ENCODE results near the gene CHST15. TPM values are rescaled to one million over a fixed set of nuclear protein-coding genes. Genes with fewer than 3 reads are reported as not detected.

The CHST15 gene
- total and polyA plus RNA-seq, 2 experiments from 2014 or later, result 0.06 to 0.11 TPM

DNA sequence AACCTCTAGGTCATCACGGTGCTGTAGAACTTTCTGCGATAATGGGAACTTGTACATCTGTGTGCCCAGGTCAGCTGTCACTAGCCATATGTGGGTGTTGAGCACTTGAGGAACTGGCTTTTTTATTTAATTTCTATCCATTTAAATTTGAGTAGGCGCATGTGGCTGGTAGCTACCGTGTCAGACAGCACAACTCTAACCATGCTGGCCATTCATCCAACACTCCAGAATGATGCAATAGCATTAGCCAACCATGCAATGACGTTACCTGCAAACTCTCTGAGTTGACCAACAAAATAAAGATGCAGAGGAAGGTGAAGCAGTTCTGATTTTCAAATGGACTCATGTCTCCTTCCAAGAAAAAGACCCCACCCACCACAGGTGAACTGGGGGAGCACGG lies 24.4 kb upstream of the CHST15 start:
- no peaks in the 10 kb centered on the region for H3K9me3 ChIP-seq (ENCODE audit: low read depth)
- no peak for TF ChIP-seq EZH2 (IDR thresholded peaks at IDR 0.05; ENCODE audit: insufficient read depth, poor library complexity, severe bottlenecking)
- TF ChIP-seq EZH2phosphoT487 (IDR thresholded peaks at IDR 0.05; ENCODE audit: insufficient read depth, low read depth), result no peak
- in situ Hi-C loops (cut with MboI), result no loop called here
- H3K27me3 ChIP-seq (replicated peaks; ENCODE audit: insufficient read depth), result no peaks in the 10 kb centered on the region
- no peaks in the 10 kb centered on the region for H3F3A ChIP-seq (ENCODE audit: insufficient read depth)
- H3K4me2 ChIP-seq (ENCODE audit: unreplicated experiment), result no peak overlapping the region
- H3K4me1 ChIP-seq (ENCODE audit: insufficient read depth), result no peaks in the 10 kb centered on the region
- no peaks in the 10 kb centered on the region for H4K20me1 ChIP-seq (ENCODE audit: insufficient read depth)
- H2AFZ ChIP-seq, result no peak overlapping the region
- H3K79me2 ChIP-seq (ENCODE audit: insufficient read depth), result no peaks in the 10 kb centered on the region
- 34 to 58% methylated on average over 6 of the region's 6 CpGs for WGBS, 2 experiments (ENCODE audit: low coverage in 1 of 2, low lambda C conversion rate in 2 of 2, missing lambda C conversion rate in 2 of 2)
- no peak overlapping the region for H3K27ac ChIP-seq
- no peaks in the 10 kb centered on the region for H3K9me2 ChIP-seq (ENCODE audit: insufficient read depth)
- no peaks in the 10 kb centered on the region for H3K36me3 ChIP-seq (ENCODE audit: low read depth)
- no peak overlapping the region for H3K9ac ChIP-seq
- H3K4me3 ChIP-seq, result no peak overlapping the region
- peak; percentile 20 for DNase-seq

DNA sequence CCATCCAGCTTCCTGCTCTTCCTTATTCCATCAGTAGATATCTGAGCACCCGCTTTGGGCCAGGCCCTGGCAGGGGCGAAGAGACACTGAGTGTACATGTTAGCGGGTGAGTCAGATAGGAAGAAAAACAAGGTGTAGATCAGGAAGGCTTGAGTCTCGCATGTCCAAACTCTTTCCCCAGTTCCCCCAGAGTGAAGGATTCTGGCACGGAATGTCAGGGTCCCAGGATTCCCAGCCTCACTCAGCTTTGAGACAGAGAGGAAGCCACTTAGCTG lies 24.1 kb upstream of the CHST15 start:
- H3K9me3 ChIP-seq (ENCODE audit: low read depth), result no peaks in the 10 kb centered on the region
- no peak overlapping the region for H3K4me2 ChIP-seq (ENCODE audit: unreplicated experiment)
- no peaks in the 10 kb centered on the region for H3K79me2 ChIP-seq (ENCODE audit: insufficient read depth)
- no peak for DNase-seq
- H3K4me3 ChIP-seq, result no peak overlapping the region
- in situ Hi-C loops (cut with MboI), result no loop called here
- no peak overlapping the region for H3K9ac ChIP-seq
- no peaks in the 10 kb centered on the region for H3K27me3 ChIP-seq (replicated peaks; ENCODE audit: insufficient read depth)
- H3K4me1 ChIP-seq (ENCODE audit: insufficient read depth), result no peaks in the 10 kb centered on the region
- no peaks in the 10 kb centered on the region for H4K20me1 ChIP-seq (ENCODE audit: insufficient read depth)
- H2AFZ ChIP-seq, result no peak overlapping the region
- H3K27ac ChIP-seq, result no peak overlapping the region
- H3K36me3 ChIP-seq (ENCODE audit: low read depth), result no peaks in the 10 kb centered on the region
- H3K9me2 ChIP-seq (ENCODE audit: insufficient read depth), result no peaks in the 10 kb centered on the region
- H3F3A ChIP-seq (ENCODE audit: insufficient read depth), result no peaks in the 10 kb centered on the region
- 67 to 80% methylated on average over 5 of the region's 5 CpGs for WGBS, 2 experiments (ENCODE audit: low coverage in 1 of 2, low lambda C conversion rate in 2 of 2, missing lambda C conversion rate in 2 of 2)
- TF ChIP-seq EZH2phosphoT487 (IDR thresholded peaks at IDR 0.05; ENCODE audit: insufficient read depth, low read depth) (no peak), EZH2 (IDR thresholded peaks at IDR 0.05; ENCODE audit: insufficient read depth, poor library complexity, severe bottlenecking) (no peak)

DNA sequence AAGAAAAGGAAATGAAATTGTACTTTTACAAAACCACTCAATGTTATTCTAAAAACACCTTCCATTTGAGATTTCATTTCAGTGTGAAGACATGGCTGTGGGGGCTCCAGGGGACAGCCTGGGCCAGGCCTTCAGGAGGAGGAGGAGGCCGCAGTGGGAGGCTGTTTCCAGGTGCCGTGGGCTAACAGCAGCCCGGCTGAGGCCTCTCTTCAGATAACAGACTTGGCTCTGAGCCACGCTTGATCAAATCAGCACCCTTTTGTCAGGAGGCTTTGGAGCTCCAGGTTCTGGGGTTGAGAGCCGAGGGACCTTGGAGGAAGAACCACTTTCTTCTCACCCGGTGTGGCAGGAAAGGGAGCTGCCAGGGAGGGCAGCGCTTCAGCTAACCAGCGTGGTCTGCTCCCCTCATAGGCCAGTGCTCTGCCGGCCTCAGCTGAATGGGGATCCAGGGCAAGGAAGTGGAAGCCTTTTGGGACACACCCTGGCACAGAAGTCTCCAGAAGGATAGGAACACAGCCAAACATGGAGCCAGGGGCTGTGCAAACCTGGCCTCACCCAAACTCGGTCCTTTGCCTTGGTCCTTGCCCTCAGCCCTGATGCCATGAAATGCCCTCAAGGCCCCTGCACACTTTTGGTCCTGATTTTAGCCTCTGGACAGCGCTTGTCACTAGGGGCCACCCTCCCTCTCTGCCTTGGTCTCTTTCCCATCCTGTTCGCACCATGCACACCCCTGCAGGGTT lies 23.5 kb upstream of the CHST15 start:
- Histone ChIP-seq H3K36me3 (ENCODE audit: low read depth) (no peaks in the 10 kb centered on the region), H3K4me1 (ENCODE audit: insufficient read depth) (no peaks in the 10 kb centered on the region), H3K4me3 (no peak overlapping the region), H3K27ac (no peak overlapping the region), H3K4me2 (ENCODE audit: unreplicated experiment) (no peak overlapping the region), H3K9ac (no peak overlapping the region), H3K9me3 (ENCODE audit: low read depth) (no peaks in the 10 kb centered on the region), H3K9me2 (ENCODE audit: insufficient read depth) (no peaks in the 10 kb centered on the region), H3F3A (ENCODE audit: insufficient read depth) (no peaks in the 10 kb centered on the region), H3K27me3 (replicated peaks; ENCODE audit: insufficient read depth) (no peaks in the 10 kb centered on the region), H3K79me2 (ENCODE audit: insufficient read depth) (no peaks in the 10 kb centered on the region), H4K20me1 (ENCODE audit: insufficient read depth) (no peaks in the 10 kb centered on the region), H2AFZ (no peak overlapping the region)
- WGBS, 2 experiments (ENCODE audit: low coverage in 1 of 2, low lambda C conversion rate in 2 of 2, missing lambda C conversion rate in 2 of 2), result 53 to 57% methylated on average over 12 of the region's 12 CpGs
- in situ Hi-C loops (cut with MboI), result no loop called here
- TF ChIP-seq EZH2 (IDR thresholded peaks at IDR 0.05; ENCODE audit: insufficient read depth, poor library complexity, severe bottlenecking) (no peak), EZH2phosphoT487 (IDR thresholded peaks at IDR 0.05; ENCODE audit: insufficient read depth, low read depth) (no peak)
- DNase-seq, result no peak

DNA sequence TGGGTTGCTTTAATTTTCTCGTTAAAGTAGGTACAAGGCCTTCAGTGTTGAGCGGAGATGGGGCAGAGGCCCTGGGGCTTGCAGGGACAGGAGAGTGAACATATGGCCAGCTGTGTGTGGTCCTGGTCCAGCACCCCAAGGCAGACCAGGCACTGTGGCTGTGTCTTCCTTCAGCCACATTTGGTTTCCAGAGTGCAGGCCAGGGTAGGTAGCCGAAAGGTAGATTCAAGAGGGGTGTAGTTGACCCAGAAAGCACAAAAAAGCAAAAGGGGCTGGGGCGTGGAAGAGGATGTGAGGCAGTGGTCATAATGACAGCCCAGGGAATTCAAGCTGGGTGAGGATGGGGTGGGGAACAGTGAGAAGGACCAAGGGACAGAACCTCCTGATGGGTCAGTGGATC lies 21.3 kb upstream of the CHST15 start:
- H3K4me1 ChIP-seq (ENCODE audit: insufficient read depth), result no peaks in the 10 kb centered on the region
- no peaks in the 10 kb centered on the region for H3K9me3 ChIP-seq (ENCODE audit: low read depth)
- no peaks in the 10 kb centered on the region for H3F3A ChIP-seq (ENCODE audit: insufficient read depth)
- H4K20me1 ChIP-seq (ENCODE audit: insufficient read depth), result no peaks in the 10 kb centered on the region
- H3K79me2 ChIP-seq (ENCODE audit: insufficient read depth), result no peaks in the 10 kb centered on the region
- in situ Hi-C loops (cut with MboI), result no loop called here
- H3K4me3 ChIP-seq, result no peak overlapping the region
- H3K9ac ChIP-seq, result no peak overlapping the region
- no peaks in the 10 kb centered on the region for H3K36me3 ChIP-seq (ENCODE audit: low read depth)
- H3K27me3 ChIP-seq (replicated peaks; ENCODE audit: insufficient read depth), result no peaks in the 10 kb centered on the region; the same call in 1 of the 2 replicates
- H2AFZ ChIP-seq, result no peak overlapping the region
- no peak for DNase-seq
- TF ChIP-seq EZH2phosphoT487 (IDR thresholded peaks at IDR 0.05; ENCODE audit: insufficient read depth, low read depth) (no peak), EZH2 (IDR thresholded peaks at IDR 0.05; ENCODE audit: insufficient read depth, poor library complexity, severe bottlenecking) (no peak)
- 39% methylated on average over 4 of the region's 4 CpGs for WGBS, 2 experiments (ENCODE audit: low coverage in 1 of 2, low lambda C conversion rate in 2 of 2, missing lambda C conversion rate in 2 of 2)
- no peak overlapping the region for H3K27ac ChIP-seq
- no peak overlapping the region for H3K4me2 ChIP-seq (ENCODE audit: unreplicated experiment)
- no peaks in the 10 kb centered on the region for H3K9me2 ChIP-seq (ENCODE audit: insufficient read depth)
